Measurements from ENCODE around the gene LRP5.

The LRP5 gene

DNA sequence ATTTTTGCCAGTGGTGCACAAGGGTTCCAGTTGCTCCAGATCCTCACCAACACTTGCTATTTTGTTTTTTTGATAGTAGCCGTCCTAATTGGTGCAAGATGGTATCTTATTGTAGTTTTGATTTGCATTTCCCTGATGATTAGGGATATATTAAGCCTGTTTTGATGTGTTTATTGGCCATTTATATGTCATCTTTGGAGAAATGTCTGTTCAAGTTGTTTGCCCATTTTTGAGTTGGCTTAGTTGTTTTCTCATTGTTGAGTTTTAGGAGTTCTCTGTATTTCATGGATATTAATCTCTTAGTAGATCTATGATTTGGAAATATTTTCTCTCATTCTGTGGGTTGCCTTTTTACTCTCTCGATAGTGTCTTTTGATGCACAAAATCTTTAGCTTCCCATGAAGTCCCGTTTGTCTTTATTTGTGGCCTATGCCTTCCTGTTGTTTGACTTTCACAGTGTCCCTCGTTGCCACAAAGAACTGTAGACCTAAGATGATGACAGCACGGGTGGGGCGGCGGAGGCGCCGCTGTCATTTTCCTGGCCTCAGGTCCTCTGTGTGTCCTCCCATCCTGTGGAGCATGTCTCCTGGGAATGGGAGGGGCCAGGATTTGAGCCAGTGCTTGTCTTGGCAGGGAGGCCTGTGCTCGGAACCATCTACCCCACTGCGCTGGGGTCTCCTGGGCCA lies 33.5 kb downstream of the LRP5 start:
- H3K4me3 ChIP-seq (ENCODE audit: low read depth in 1 of 2, low read length in 2 of 2): no peak overlapping the region
- peaks cover 47 to 58% of the 10 kb centered on the region in 2 donors for H3K4me1 ChIP-seq (ENCODE audit: control insufficient read depth in 1 of 2, insufficient read depth in 2 of 2, low read length in 2 of 2)
- no peak overlapping the region for H3K27ac ChIP-seq (ENCODE audit: low read depth, low read length)
- H3K36me3 ChIP-seq (ENCODE audit: control insufficient read depth in 1 of 2, insufficient read depth in 2 of 2, low read length in 2 of 2): peaks cover 0 to 22% of the 10 kb centered on the region in 2 donors
- H3K9ac ChIP-seq (ENCODE audit: low read depth in 1 of 2, low read length in 2 of 2): no peak overlapping the region
- no peaks in the 10 kb centered on the region for H3K9me3 ChIP-seq (ENCODE audit: control insufficient read depth in 1 of 2, low read length in 2 of 2)
- H3K27me3 ChIP-seq (ENCODE audit: control insufficient read depth in 1 of 2, insufficient read depth in 2 of 2, low read length in 2 of 2): no peaks in the 10 kb centered on the region

DNA sequence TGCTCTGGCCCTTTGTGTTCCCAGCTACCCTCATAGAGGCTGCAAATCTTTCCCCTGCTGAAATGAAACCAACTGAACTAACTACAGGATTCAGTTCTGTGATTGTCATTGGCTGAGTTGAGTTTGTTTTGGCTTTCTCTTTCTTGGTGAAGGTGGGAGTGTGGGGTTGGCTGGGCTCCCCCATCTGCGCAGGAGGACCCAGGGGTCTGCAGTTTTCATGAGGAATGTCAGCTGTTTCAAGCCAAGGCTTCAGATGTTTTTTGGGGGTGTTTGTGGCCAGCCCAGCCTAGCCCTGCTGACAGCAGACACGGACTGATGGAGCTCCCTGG lies 34.0 kb downstream of the LRP5 start:
- no peak overlapping the region for H3K9ac ChIP-seq (ENCODE audit: low read depth in 1 of 2, low read length in 2 of 2)

DNA sequence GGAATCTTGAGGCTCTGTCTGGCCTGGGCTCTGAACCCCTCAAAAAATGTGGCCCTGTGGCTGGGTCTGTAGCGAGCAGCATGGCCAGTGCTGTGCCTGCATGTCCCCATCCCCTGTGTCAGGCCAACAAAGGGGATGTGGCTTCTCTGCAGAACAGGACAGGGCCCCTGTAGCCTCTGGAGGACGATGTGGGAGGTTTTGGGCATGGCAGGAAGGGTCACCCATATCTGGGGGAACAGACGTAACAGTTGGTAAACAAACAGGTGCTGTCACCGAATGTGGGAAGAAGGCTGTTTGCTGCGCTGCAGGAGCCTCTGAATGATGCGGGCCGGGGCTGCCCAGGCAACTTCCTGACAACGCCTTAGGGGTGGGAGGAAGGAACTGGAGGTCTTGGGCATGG lies 35.0 kb downstream of the LRP5 start:
- Histone ChIP-seq H3K4me3 (ENCODE audit: low read depth in 1 of 2, low read length in 2 of 2) (no peak overlapping the region), H3K4me1 (ENCODE audit: control insufficient read depth in 1 of 2, insufficient read depth in 2 of 2, low read length in 2 of 2) (peaks cover 38 to 46% of the 10 kb centered on the region in 2 donors), H3K27ac (ENCODE audit: low read depth, low read length) (no peak overlapping the region), H3K27me3 (ENCODE audit: control insufficient read depth in 1 of 2, insufficient read depth in 2 of 2, low read length in 2 of 2) (no peaks in the 10 kb centered on the region), H3K9me3 (ENCODE audit: control insufficient read depth in 1 of 2, low read length in 2 of 2) (no peaks in the 10 kb centered on the region), H3K36me3 (ENCODE audit: control insufficient read depth in 1 of 2, insufficient read depth in 2 of 2, low read length in 2 of 2) (peaks cover 0 to 34% of the 10 kb centered on the region in 2 donors), H3K9ac (ENCODE audit: low read depth in 1 of 2, low read length in 2 of 2) (no peak overlapping the region)

More for the DNA sequence above, 34.0 kb downstream of the LRP5 start:
- Histone ChIP-seq H3K27me3 (ENCODE audit: control insufficient read depth in 1 of 2, insufficient read depth in 2 of 2, low read length in 2 of 2) (no peaks in the 10 kb centered on the region), H3K9me3 (ENCODE audit: control insufficient read depth in 1 of 2, low read length in 2 of 2) (no peaks in the 10 kb centered on the region), H3K4me1 (ENCODE audit: control insufficient read depth in 1 of 2, insufficient read depth in 2 of 2, low read length in 2 of 2) (peaks cover 42 to 53% of the 10 kb centered on the region in 2 donors), H3K36me3 (ENCODE audit: control insufficient read depth in 1 of 2, insufficient read depth in 2 of 2, low read length in 2 of 2) (peaks cover 0 to 26% of the 10 kb centered on the region in 2 donors), H3K4me3 (ENCODE audit: low read depth in 1 of 2, low read length in 2 of 2) (no peak overlapping the region), H3K27ac (ENCODE audit: low read depth, low read length) (no peak overlapping the region)

DNA sequence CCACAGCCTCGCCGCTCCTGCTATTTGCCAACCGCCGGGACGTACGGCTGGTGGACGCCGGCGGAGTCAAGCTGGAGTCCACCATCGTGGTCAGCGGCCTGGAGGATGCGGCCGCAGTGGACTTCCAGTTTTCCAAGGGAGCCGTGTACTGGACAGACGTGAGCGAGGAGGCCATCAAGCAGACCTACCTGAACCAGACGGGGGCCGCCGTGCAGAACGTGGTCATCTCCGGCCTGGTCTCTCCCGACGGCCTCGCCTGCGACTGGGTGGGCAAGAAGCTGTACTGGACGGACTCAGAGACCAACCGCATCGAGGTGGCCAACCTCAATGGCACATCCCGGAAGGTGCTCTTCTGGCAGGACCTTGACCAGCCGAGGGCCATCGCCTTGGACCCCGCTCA lies 35.5 kb downstream of the LRP5 start:
- Histone ChIP-seq H3K27ac (ENCODE audit: low read depth, low read length) (no peak overlapping the region), H3K9me3 (ENCODE audit: control insufficient read depth in 1 of 2, low read length in 2 of 2) (no peaks in the 10 kb centered on the region), H3K36me3 (ENCODE audit: control insufficient read depth in 1 of 2, insufficient read depth in 2 of 2, low read length in 2 of 2) (peaks cover 0 to 36% of the 10 kb centered on the region in 2 donors), H3K27me3 (ENCODE audit: control insufficient read depth in 1 of 2, insufficient read depth in 2 of 2, low read length in 2 of 2) (no peaks in the 10 kb centered on the region), H3K9ac (ENCODE audit: low read depth in 1 of 2, low read length in 2 of 2) (no peak overlapping the region), H3K4me3 (ENCODE audit: low read depth in 1 of 2, low read length in 2 of 2) (no peak overlapping the region), H3K4me1 (ENCODE audit: control insufficient read depth in 1 of 2, insufficient read depth in 2 of 2, low read length in 2 of 2) (peaks cover 33 to 41% of the 10 kb centered on the region in 2 donors)

DNA sequence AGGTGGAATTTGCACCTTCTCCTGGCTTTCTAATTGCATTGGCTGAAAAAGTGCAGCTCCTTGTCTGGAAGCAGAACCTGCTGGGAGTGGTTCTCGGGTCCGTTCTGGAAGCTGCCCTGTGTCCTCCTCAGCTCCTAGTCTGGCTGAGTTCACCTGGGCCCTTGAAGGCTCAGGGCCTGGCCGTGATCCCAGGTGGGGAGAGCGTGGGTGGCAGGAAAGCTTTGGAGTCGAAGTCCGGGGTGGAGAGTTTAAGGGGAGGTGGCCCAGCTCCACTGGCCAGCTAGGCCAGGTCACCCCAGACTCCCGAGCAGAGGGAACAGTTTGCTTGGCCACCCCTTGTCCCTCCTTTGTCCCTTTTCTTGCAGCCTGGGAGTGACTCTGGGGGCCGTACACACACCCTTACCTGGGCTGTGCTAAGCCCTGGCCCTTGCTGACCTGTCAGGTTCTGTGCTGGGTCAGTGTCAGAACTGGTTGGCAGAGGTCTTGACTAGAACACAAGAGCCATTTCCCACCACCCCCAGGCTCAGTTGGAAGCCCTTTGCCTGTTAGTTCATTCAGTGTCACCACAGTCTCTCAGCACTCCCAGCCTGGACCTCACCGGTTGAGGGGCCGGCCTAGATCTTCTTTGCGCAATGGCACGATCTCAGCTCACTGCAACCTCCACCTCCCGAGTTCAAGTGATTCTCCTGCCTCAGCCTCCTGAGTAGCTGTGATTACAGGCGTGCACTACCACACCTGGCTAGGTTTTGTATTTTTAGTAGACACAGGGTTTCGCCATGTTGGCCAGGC lies 37.3 kb downstream of the LRP5 start:
- H3K4me3 ChIP-seq (ENCODE audit: low read depth in 1 of 2, low read length in 2 of 2): no peak overlapping the region
- H3K4me1 ChIP-seq (ENCODE audit: control insufficient read depth in 1 of 2, insufficient read depth in 2 of 2, low read length in 2 of 2): peaks cover 35 to 38% of the 10 kb centered on the region in 2 donors
- no peaks in the 10 kb centered on the region for H3K27me3 ChIP-seq (ENCODE audit: control insufficient read depth in 1 of 2, insufficient read depth in 2 of 2, low read length in 2 of 2)
- H3K27ac ChIP-seq (ENCODE audit: low read depth, low read length): peak overlapping the region; percentile 10
- H3K9ac ChIP-seq (ENCODE audit: low read depth in 1 of 2, low read length in 2 of 2): peak overlapping the region in 1 of 2 donors; percentile 25
- H3K36me3 ChIP-seq (ENCODE audit: control insufficient read depth in 1 of 2, insufficient read depth in 2 of 2, low read length in 2 of 2): peaks cover 0 to 36% of the 10 kb centered on the region in 2 donors
- H3K9me3 ChIP-seq (ENCODE audit: control insufficient read depth in 1 of 2, low read length in 2 of 2): no peaks in the 10 kb centered on the region

DNA sequence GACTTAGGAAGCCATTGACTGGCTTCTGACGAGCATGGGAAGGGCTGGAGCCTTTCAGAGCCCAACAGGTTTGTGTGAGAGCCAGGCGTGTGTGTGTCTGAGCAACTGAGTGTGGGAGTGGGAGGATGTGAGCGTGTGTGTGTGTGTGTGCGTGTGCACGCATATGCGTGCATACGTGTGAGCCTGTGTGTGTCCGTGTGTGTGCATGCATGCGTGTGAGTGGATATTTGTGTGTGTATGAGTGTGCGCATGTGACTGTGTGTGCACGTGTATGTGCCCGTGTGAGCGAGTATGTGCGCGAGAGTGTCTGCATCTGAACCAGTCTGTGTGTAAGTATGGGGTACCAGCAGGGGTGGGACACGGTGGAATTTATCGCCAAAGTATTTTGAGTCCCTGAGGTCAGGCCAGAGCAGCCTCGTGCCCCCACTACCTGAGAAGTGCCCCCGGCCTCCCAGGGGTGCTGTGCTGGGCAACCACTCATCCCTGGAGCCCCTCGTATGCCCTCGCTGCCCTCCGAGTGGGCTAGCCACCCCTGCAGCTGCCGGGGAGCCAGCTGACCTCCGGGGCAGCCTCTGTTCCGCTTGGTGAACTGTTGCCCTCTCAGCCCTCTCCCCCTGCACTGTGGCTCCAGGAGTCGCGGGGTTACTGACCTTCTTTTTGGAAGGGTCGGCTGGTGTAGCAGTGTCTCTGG lies 38.5 kb downstream of the LRP5 start:
- H3K27ac ChIP-seq (ENCODE audit: low read depth, low read length): no peak overlapping the region
- H3K9ac ChIP-seq (ENCODE audit: low read depth in 1 of 2, low read length in 2 of 2): no peak overlapping the region
- peaks cover 0 to 36% of the 10 kb centered on the region in 2 donors for H3K36me3 ChIP-seq (ENCODE audit: control insufficient read depth in 1 of 2, insufficient read depth in 2 of 2, low read length in 2 of 2)
- H3K4me3 ChIP-seq (ENCODE audit: low read depth in 1 of 2, low read length in 2 of 2): no peak overlapping the region
- H3K9me3 ChIP-seq (ENCODE audit: control insufficient read depth in 1 of 2, low read length in 2 of 2): no peaks in the 10 kb centered on the region
- peaks cover 42 to 49% of the 10 kb centered on the region in 2 donors for H3K4me1 ChIP-seq (ENCODE audit: control insufficient read depth in 1 of 2, insufficient read depth in 2 of 2, low read length in 2 of 2)
- H3K27me3 ChIP-seq (ENCODE audit: control insufficient read depth in 1 of 2, insufficient read depth in 2 of 2, low read length in 2 of 2): no peaks in the 10 kb centered on the region

DNA sequence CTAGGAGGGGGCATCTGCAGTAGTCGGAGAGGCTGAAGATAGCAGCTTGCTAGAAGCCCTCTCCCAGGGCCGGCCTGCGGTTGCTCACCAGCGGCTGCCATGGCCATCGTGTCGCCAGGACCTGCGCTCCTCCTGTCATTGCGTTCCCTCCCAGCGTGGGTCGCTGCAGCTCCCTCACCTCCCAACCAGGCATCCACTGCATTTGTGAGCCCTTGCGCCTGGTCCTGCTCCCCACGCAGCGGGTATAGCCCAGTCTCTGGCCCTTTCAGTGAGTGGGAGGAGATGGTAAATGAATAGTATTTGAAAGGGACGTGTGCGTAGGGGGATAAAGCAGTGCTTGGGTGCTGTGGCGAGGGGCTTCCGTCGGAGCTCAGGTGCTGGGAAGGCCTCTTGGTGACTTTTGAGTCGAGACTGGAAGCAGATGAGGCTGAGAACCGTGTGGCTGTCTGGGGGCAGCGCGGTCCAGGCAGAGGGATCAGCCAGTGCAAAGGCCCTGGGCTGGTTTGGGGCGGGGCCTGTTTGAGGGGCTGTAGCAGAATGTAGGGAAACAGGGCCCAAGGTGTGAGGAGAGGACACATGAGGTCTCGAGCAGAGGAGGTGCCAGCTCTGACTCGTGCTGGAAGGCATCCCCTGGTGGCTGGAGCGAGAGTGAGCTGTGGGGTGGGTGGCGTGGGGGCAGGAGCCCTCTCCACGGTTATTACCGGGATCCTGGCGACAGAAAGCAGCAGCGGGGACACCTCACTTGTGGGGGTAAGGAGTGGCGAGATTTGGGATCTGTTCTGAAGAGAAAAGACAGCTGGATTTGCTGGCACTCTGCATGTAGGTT lies 39.3 kb downstream of the LRP5 start:
- Histone ChIP-seq H3K9me3 (ENCODE audit: control insufficient read depth in 1 of 2, low read length in 2 of 2) (no peaks in the 10 kb centered on the region), H3K27ac (ENCODE audit: low read depth, low read length) (no peak overlapping the region), H3K27me3 (ENCODE audit: control insufficient read depth in 1 of 2, insufficient read depth in 2 of 2, low read length in 2 of 2) (no peaks in the 10 kb centered on the region), H3K9ac (ENCODE audit: low read depth in 1 of 2, low read length in 2 of 2) (no peak overlapping the region), H3K4me3 (ENCODE audit: low read depth in 1 of 2, low read length in 2 of 2) (no peak overlapping the region), H3K36me3 (ENCODE audit: control insufficient read depth in 1 of 2, insufficient read depth in 2 of 2, low read length in 2 of 2) (peaks cover 3 to 39% of the 10 kb centered on the region in 2 donors), H3K4me1 (ENCODE audit: control insufficient read depth in 1 of 2, insufficient read depth in 2 of 2, low read length in 2 of 2) (peaks cover 35 to 45% of the 10 kb centered on the region in 2 donors)

DNA sequence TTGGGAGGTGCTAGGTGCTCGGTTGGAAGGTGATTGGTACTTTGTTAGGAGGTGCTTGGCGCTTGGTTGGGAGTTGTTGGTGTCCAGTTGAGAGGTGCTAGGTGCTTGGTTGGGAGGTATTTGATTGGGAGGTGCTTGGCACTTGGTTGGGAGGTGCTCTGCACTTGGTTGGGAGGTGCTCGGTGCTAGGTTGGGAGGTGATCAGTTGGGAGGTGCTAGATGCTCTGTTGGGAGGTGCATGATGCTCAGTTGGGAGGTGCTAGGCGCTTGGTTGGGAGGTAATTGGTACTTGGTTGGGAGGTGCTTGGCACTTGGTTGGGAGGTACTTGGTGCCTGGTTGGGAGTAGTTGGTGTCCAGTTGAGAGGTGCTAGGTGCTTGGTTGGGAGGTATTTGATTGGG lies 40.2 kb downstream of the LRP5 start:
- H3K9me3 ChIP-seq (ENCODE audit: control insufficient read depth in 1 of 2, low read length in 2 of 2): no peaks in the 10 kb centered on the region
- H3K4me1 ChIP-seq (ENCODE audit: control insufficient read depth in 1 of 2, insufficient read depth in 2 of 2, low read length in 2 of 2): peaks cover 31 to 38% of the 10 kb centered on the region in 2 donors
- no peak overlapping the region for H3K9ac ChIP-seq (ENCODE audit: low read depth in 1 of 2, low read length in 2 of 2)
- H3K27ac ChIP-seq (ENCODE audit: low read depth, low read length): no peak overlapping the region
- no peaks in the 10 kb centered on the region for H3K27me3 ChIP-seq (ENCODE audit: control insufficient read depth in 1 of 2, insufficient read depth in 2 of 2, low read length in 2 of 2)
- H3K36me3 ChIP-seq (ENCODE audit: control insufficient read depth in 1 of 2, insufficient read depth in 2 of 2, low read length in 2 of 2): peaks cover 5 to 41% of the 10 kb centered on the region in 2 donors
- H3K4me3 ChIP-seq (ENCODE audit: low read depth in 1 of 2, low read length in 2 of 2): no peak overlapping the region

DNA sequence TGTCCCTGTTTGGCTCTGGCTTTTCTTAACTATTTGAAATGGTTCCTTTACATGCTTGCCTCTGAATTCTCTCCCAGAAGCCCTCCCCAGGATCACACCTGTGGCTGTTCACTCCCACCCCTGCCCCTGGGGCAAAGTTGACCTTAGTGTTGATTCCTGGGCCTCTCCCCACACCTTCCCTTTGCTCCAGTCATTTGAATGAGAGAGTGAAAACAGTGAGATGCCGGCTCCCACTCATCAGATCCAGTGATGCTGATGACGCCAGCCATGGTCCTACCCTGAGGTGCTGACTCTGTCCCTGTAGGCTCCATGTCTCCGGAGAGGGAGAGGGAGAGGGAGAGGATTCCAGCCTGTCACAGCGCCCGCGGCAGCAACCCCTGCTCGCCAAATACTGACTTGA lies 40.7 kb downstream of the LRP5 start:
- H3K4me1 ChIP-seq (ENCODE audit: control insufficient read depth in 1 of 2, insufficient read depth in 2 of 2, low read length in 2 of 2): peaks cover 31 to 38% of the 10 kb centered on the region in 2 donors
- no peaks in the 10 kb centered on the region for H3K27me3 ChIP-seq (ENCODE audit: control insufficient read depth in 1 of 2, insufficient read depth in 2 of 2, low read length in 2 of 2)
- H3K9ac ChIP-seq (ENCODE audit: low read depth in 1 of 2, low read length in 2 of 2): no peak overlapping the region
- peaks cover 8 to 40% of the 10 kb centered on the region in 2 donors for H3K36me3 ChIP-seq (ENCODE audit: control insufficient read depth in 1 of 2, insufficient read depth in 2 of 2, low read length in 2 of 2)
- no peaks in the 10 kb centered on the region for H3K9me3 ChIP-seq (ENCODE audit: control insufficient read depth in 1 of 2, low read length in 2 of 2)
- H3K4me3 ChIP-seq (ENCODE audit: low read depth in 1 of 2, low read length in 2 of 2): no peak overlapping the region
- H3K27ac ChIP-seq (ENCODE audit: low read depth, low read length): no peak overlapping the region

Data from duodenal mucosa (tissue), 2 donors.